ENCODE measurements around the gene GRIA1.

The GRIA1 gene

DNA sequence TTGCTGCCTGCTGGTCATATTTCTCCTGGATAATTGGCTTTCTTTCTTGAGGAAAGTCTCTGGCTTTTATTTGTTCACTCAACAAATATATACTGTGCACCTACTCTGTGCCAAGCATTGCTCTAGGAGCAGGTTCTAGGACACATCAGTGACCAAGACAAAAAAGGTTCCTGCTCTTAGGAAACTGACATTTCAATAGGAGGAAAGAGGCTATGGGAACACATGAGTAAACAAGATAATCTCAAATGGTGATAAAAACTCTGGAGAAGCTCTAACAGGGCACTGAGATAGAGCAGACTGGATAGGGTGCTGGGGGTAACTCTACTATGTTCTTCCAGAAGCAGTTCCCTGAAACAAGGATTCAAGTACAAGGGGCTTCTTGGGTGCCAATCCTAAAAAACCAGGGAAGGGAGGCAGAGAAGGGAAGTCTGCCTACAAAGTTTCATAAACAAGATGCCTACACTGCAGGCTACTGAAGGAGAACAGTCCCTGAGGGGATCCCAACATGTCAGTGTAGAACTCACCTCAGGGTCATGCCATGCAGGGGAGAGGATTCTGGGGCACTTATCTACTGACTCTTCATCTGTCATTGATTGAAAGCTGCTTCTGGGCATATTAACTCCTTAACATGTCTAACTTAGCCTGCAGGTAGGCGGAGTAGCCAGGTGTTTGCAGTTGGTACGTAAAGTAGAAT, 181.3 kb downstream of the GRIA1 start:
- Histone ChIP-seq H4K91ac (ENCODE audit: low read length) (no peak overlapping the region), H3K18ac (ENCODE audit: low read depth in 1 of 2, low read length in 2 of 2) (no peak overlapping the region), H3K4me1 (ENCODE audit: control insufficient read depth, insufficient read depth, low read depth, low read length) (no peaks in the 10 kb centered on the region), H3K27me3 (ENCODE audit: control insufficient read depth in 1 of 2, insufficient read depth in 1 of 2, low read length in 2 of 2) (no peaks in the 10 kb centered on the region), H3K23ac (ENCODE audit: low read length in 2 of 2) (no peak overlapping the region), H3K4me2 (ENCODE audit: low read length, poor library complexity, severe bottlenecking) (no peak overlapping the region), H2BK5ac (ENCODE audit: low read depth, low read length, poor library complexity, severe bottlenecking) (no peak overlapping the region), H3K9ac (ENCODE audit: low read length) (no peak overlapping the region), H2BK15ac (ENCODE audit: low read depth, poor library complexity, severe bottlenecking) (no peak overlapping the region), H3K9me3 (ENCODE audit: control insufficient read depth, low read length) (no peaks in the 10 kb centered on the region), H3K4me3 (ENCODE audit: insufficient read depth in 1 of 2, low read depth in 1 of 2, low read length in 2 of 2) (no peak overlapping the region), H4K8ac (ENCODE audit: low read length) (no peak overlapping the region), H3K36me3 (ENCODE audit: control insufficient read depth in 1 of 2, insufficient read depth in 2 of 2, low read depth in 1 of 2, low read length in 2 of 2) (no peaks in the 10 kb centered on the region), H3K79me1 (replicated peaks; ENCODE audit: low read length, poor library complexity, severe bottlenecking) (no peaks in the 10 kb centered on the region), H2AFZ (ENCODE audit: low read depth, low read length) (no peak overlapping the region), H3K14ac (ENCODE audit: low read length in 2 of 2) (no peak overlapping the region), H2BK12ac (ENCODE audit: low read length in 2 of 2) (no peak overlapping the region), H3K4ac (ENCODE audit: low read depth in 1 of 2, low read length in 2 of 2) (no peak overlapping the region), H2BK120ac (ENCODE audit: low read depth, low read length) (no peak overlapping the region), H3K27ac (ENCODE audit: low read length, poor library complexity, severe bottlenecking) (no peak overlapping the region), H2AK5ac (ENCODE audit: low read length, severe bottlenecking) (no peak overlapping the region)
- no peak for DNase-seq
- 96% methylated on average over 2 of the region's 2 CpGs for WGBS

DNA sequence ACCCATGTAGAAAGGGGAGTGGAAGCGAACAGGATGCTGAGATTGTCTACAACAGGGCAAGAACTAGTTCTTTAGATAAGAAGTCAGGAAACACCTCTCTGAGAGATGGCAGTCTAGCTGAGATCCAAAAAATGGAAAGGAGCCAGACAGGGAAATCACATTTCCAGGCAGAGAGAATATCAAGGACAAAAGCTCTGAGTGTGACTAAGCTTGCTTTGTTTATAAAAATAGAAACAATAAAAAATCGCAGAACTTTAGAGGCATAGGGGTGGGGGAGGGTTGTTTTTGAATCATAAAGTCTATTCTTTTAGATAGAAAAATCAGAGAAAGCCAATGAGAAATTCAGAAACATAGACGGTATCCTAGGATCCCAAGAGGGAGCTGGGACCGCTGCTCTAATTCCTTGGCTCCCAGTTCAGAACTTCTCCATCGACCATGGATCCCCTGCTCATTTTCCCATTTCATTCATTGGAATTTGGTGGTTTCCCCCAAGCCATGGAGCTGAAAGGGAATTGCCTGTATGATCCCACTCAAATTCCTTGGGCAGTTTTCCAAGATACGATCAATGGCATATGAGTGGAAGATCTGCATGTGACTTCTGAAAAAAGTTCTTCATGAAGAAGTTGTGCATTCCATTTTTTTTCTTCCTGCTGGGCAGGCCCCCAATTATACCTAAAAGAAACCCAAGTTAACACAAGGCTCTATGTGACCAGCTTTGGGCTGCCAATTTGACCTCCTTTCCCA, 182.0 kb downstream of the GRIA1 start:
- Histone ChIP-seq H2AK5ac (ENCODE audit: low read length, severe bottlenecking) (no peak overlapping the region), H2BK15ac (ENCODE audit: low read depth, poor library complexity, severe bottlenecking) (no peak overlapping the region), H3K27ac (ENCODE audit: low read length, poor library complexity, severe bottlenecking) (no peak overlapping the region), H3K23ac (ENCODE audit: low read length in 2 of 2) (no peak overlapping the region), H3K4me2 (ENCODE audit: low read length, poor library complexity, severe bottlenecking) (no peak overlapping the region), H3K9ac (ENCODE audit: low read length) (no peak overlapping the region), H3K9me3 (ENCODE audit: control insufficient read depth, low read length) (no peaks in the 10 kb centered on the region), H3K4me1 (ENCODE audit: control insufficient read depth, insufficient read depth, low read depth, low read length) (no peaks in the 10 kb centered on the region), H3K14ac (ENCODE audit: low read length in 2 of 2) (no peak overlapping the region), H3K36me3 (ENCODE audit: control insufficient read depth in 1 of 2, insufficient read depth in 2 of 2, low read depth in 1 of 2, low read length in 2 of 2) (no peaks in the 10 kb centered on the region), H3K4ac (ENCODE audit: low read depth in 1 of 2, low read length in 2 of 2) (no peak overlapping the region), H3K27me3 (ENCODE audit: control insufficient read depth in 1 of 2, insufficient read depth in 1 of 2, low read length in 2 of 2) (no peaks in the 10 kb centered on the region), H2BK120ac (ENCODE audit: low read depth, low read length) (no peak overlapping the region), H3K79me1 (replicated peaks; ENCODE audit: low read length, poor library complexity, severe bottlenecking) (no peaks in the 10 kb centered on the region), H4K8ac (ENCODE audit: low read length) (no peak overlapping the region), H2BK12ac (ENCODE audit: low read length in 2 of 2) (no peak overlapping the region), H2AFZ (ENCODE audit: low read depth, low read length) (no peak overlapping the region), H4K91ac (ENCODE audit: low read length) (no peak overlapping the region), H2BK5ac (ENCODE audit: low read depth, low read length, poor library complexity, severe bottlenecking) (no peak overlapping the region), H3K18ac (ENCODE audit: low read depth in 1 of 2, low read length in 2 of 2) (no peak overlapping the region), H3K4me3 (ENCODE audit: insufficient read depth in 1 of 2, low read depth in 1 of 2, low read length in 2 of 2) (no peak overlapping the region)
- 92% methylated on average over 6 of the region's 6 CpGs for WGBS
- DNase-seq: no peak

DNA sequence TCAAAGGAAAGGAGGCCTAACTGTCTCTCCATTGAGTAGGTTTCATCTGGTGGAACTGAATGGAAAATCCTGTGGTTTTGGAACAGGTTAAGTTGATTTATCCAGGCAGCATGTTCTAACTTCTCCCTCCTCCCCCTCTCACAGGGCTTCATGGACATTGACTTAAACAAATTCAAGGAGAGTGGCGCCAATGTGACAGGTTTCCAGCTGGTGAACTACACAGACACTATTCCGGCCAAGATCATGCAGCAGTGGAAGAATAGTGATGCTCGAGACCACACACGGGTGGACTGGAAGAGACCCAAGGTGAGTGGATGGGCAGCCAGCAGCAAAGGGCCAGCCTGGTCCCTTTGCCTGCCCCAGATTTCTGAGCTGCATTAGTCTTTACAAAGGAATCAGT, 183.9 kb downstream of the GRIA1 start:
- H2BK12ac ChIP-seq (ENCODE audit: low read length in 2 of 2): no peak overlapping the region
- H3K79me1 ChIP-seq (replicated peaks; ENCODE audit: low read length, poor library complexity, severe bottlenecking): no peaks in the 10 kb centered on the region
- no peak overlapping the region for H2BK15ac ChIP-seq (ENCODE audit: low read depth, poor library complexity, severe bottlenecking)
- no peak overlapping the region for H3K14ac ChIP-seq (ENCODE audit: low read length in 2 of 2)
- H2AK5ac ChIP-seq (ENCODE audit: low read length, severe bottlenecking): no peak overlapping the region
- no peak overlapping the region for H3K4me3 ChIP-seq (ENCODE audit: insufficient read depth in 1 of 2, low read depth in 1 of 2, low read length in 2 of 2)
- 96% methylated on average over 4 of the region's 4 CpGs for WGBS
- H3K4me2 ChIP-seq (ENCODE audit: low read length, poor library complexity, severe bottlenecking): no peak overlapping the region
- DNase-seq: no peak
- H4K8ac ChIP-seq (ENCODE audit: low read length): no peak overlapping the region
- no peak overlapping the region for H2AFZ ChIP-seq (ENCODE audit: low read depth, low read length)
- no peak overlapping the region for H3K9ac ChIP-seq (ENCODE audit: low read length)
- no peak overlapping the region for H2BK5ac ChIP-seq (ENCODE audit: low read depth, low read length, poor library complexity, severe bottlenecking)
- no peak overlapping the region for H3K4ac ChIP-seq (ENCODE audit: low read depth in 1 of 2, low read length in 2 of 2)
- H3K9me3 ChIP-seq (ENCODE audit: control insufficient read depth, low read length): no peaks in the 10 kb centered on the region
- no peak overlapping the region for H3K23ac ChIP-seq (ENCODE audit: low read length in 2 of 2)
- no peaks in the 10 kb centered on the region for H3K36me3 ChIP-seq (ENCODE audit: control insufficient read depth in 1 of 2, insufficient read depth in 2 of 2, low read depth in 1 of 2, low read length in 2 of 2)
- no peak overlapping the region for H2BK120ac ChIP-seq (ENCODE audit: low read depth, low read length)
- no peak overlapping the region for H3K27ac ChIP-seq (ENCODE audit: low read length, poor library complexity, severe bottlenecking)
- no peak overlapping the region for H3K18ac ChIP-seq (ENCODE audit: low read depth in 1 of 2, low read length in 2 of 2)
- no peaks in the 10 kb centered on the region for H3K27me3 ChIP-seq (ENCODE audit: control insufficient read depth in 1 of 2, insufficient read depth in 1 of 2, low read length in 2 of 2)
- H4K91ac ChIP-seq (ENCODE audit: low read length): no peak overlapping the region
- H3K4me1 ChIP-seq (ENCODE audit: control insufficient read depth, insufficient read depth, low read depth, low read length): no peaks in the 10 kb centered on the region

DNA sequence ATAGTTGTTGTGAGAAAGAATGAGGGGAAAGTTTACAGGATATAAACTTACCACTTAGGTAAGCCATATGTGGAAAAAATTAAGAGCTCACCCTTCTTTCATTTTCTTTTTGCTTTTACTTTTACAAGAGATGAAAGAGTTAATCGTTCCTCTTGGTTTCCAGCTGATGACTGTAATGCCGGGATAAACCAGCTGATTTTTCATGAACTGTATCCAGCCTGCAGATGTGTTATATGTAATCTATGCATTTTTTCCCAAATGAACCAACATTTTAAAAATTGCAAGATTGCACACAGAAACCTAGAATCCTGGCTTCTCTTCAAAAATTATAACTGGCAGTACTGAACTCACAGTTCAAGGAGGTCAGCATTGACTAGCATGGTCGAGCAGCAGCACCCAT, 185.9 kb downstream of the GRIA1 start:
- Histone ChIP-seq H2BK12ac (ENCODE audit: low read length in 2 of 2) (no peak overlapping the region), H3K36me3 (ENCODE audit: control insufficient read depth in 1 of 2, insufficient read depth in 2 of 2, low read depth in 1 of 2, low read length in 2 of 2) (no peaks in the 10 kb centered on the region), H2AFZ (ENCODE audit: low read depth, low read length) (no peak overlapping the region), H3K4me3 (ENCODE audit: insufficient read depth in 1 of 2, low read depth in 1 of 2, low read length in 2 of 2) (no peak overlapping the region), H3K18ac (ENCODE audit: low read depth in 1 of 2, low read length in 2 of 2) (no peak overlapping the region), H3K14ac (ENCODE audit: low read length in 2 of 2) (no peak overlapping the region), H2AK5ac (ENCODE audit: low read length, severe bottlenecking) (no peak overlapping the region), H3K4me1 (ENCODE audit: control insufficient read depth, insufficient read depth, low read depth, low read length) (no peaks in the 10 kb centered on the region), H2BK5ac (ENCODE audit: low read depth, low read length, poor library complexity, severe bottlenecking) (no peak overlapping the region), H2BK120ac (ENCODE audit: low read depth, low read length) (no peak overlapping the region), H4K8ac (ENCODE audit: low read length) (no peak overlapping the region), H3K9ac (ENCODE audit: low read length) (no peak overlapping the region), H3K27ac (ENCODE audit: low read length, poor library complexity, severe bottlenecking) (no peak overlapping the region), H3K27me3 (ENCODE audit: control insufficient read depth in 1 of 2, insufficient read depth in 1 of 2, low read length in 2 of 2) (no peaks in the 10 kb centered on the region), H3K4me2 (ENCODE audit: low read length, poor library complexity, severe bottlenecking) (no peak overlapping the region), H3K23ac (ENCODE audit: low read length in 2 of 2) (no peak overlapping the region), H3K79me1 (replicated peaks; ENCODE audit: low read length, poor library complexity, severe bottlenecking) (no peaks in the 10 kb centered on the region), H3K4ac (ENCODE audit: low read depth in 1 of 2, low read length in 2 of 2) (no peak overlapping the region), H2BK15ac (ENCODE audit: low read depth, poor library complexity, severe bottlenecking) (no peak overlapping the region), H4K91ac (ENCODE audit: low read length) (no peak overlapping the region), H3K9me3 (ENCODE audit: control insufficient read depth, low read length) (no peaks in the 10 kb centered on the region)
- WGBS: 82% methylated on average over 3 of the region's 3 CpGs
- DNase-seq: no peak
